ENCODE results near the gene GTF2A1. TPM values are rescaled to one million over a fixed set of nuclear protein-coding genes. Genes with fewer than 3 reads are reported as not detected.
A peak's percentile ranks its signal among the peaks of the same experiment; 100 is the strongest.

Gene GTF2A1
- total RNA-seq, 1 experiment from 2014 or later: 54.3 TPM

GRCh38 chr14:81268016-81268416 lies 47.3 kb upstream of the GTF2A1 start:
- intact Hi-C loops (cut with micrococcal nuclease; ENCODE audit: unreplicated experiment): no loop called here
- no peak for TF ChIP-seq CTCF (conservative IDR thresholded peaks at IDR 0.05; ENCODE audit: low read depth, low read length)
- no peak overlapping the region for H3K4me3 ChIP-seq (ENCODE audit: low read depth, low read length, poor library complexity, severe bottlenecking)
- CTCF ChIA-PET: interaction anchor here (0.6 to 2.3 kb wide), 3 partner anchors 185 to 218 kb away, joined by 3 to 23 read pairs (median 4); no protein-coding TSS in a partner anchor
- POLR2A ChIA-PET (ENCODE audit: low non-redundant PET): no interaction called here
- no peaks in the 10 kb centered on the region for H3K4me1 ChIP-seq (ENCODE audit: insufficient read depth, low read length, poor library complexity, severe bottlenecking)
- H3K9me3 ChIP-seq (ENCODE audit: low read depth, low read length, poor library complexity, severe bottlenecking): no peaks in the 10 kb centered on the region
- no TSS peak for BruUV-seq (replicated peaks)
- no peaks in the 10 kb centered on the region for H3K36me3 ChIP-seq (ENCODE audit: insufficient read depth, low read length, poor library complexity, severe bottlenecking)
- no peaks in the 10 kb centered on the region for H3K27me3 ChIP-seq (replicated peaks; ENCODE audit: insufficient read depth, low read depth, low read length, poor library complexity)
- H3K27ac ChIP-seq (ENCODE audit: low read depth, low read length, poor library complexity, severe bottlenecking): no peak overlapping the region
- peak; percentile 13 for DNase-seq (ENCODE audit: low spot score)

- intact Hi-C loops (cut with micrococcal nuclease; ENCODE audit: unreplicated experiment): no loop called here
- H3K36me3 ChIP-seq (ENCODE audit: insufficient read depth, low read length, poor library complexity, severe bottlenecking): no peaks in the 10 kb centered on the region
- H3K4me3 ChIP-seq (ENCODE audit: low read depth, low read length, poor library complexity, severe bottlenecking): no peak overlapping the region
- POLR2A ChIA-PET (ENCODE audit: low non-redundant PET): no interaction called here
- H3K4me1 ChIP-seq (ENCODE audit: insufficient read depth, low read length, poor library complexity, severe bottlenecking): no peaks in the 10 kb centered on the region
- TF ChIP-seq CTCF (conservative IDR thresholded peaks at IDR 0.05; ENCODE audit: low read depth, low read length) (no peak), EZH2 (IDR thresholded peaks at IDR 0.05; ENCODE audit: borderline replicate concordance, low read depth, low read length, poor library complexity, severe bottlenecking) (no peak)
- BruUV-seq (replicated peaks): no TSS peak
- no peak for DNase-seq (ENCODE audit: low spot score)
- no peaks in the 10 kb centered on the region for H3K27me3 ChIP-seq (replicated peaks; ENCODE audit: insufficient read depth, low read depth, low read length, poor library complexity)
- no peak overlapping the region for H3K27ac ChIP-seq (ENCODE audit: low read depth, low read length, poor library complexity, severe bottlenecking)
- CTCF ChIA-PET: interaction anchor here (1.4 kb wide), 1 partner anchor 199 kb away, joined by 4 read pairs; no protein-coding TSS in a partner anchor
- no peaks in the 10 kb centered on the region for H3K9me3 ChIP-seq (ENCODE audit: low read depth, low read length, poor library complexity, severe bottlenecking)
Measured at GRCh38 chr14:81265636-81266169, 44.9 kb upstream of the GTF2A1 start.

GRCh38 chr14:81264671-81265070 lies 43.9 kb upstream of the GTF2A1 start:
- BruUV-seq (replicated peaks): no TSS peak
- no peak for TF ChIP-seq EZH2 (IDR thresholded peaks at IDR 0.05; ENCODE audit: borderline replicate concordance, low read depth, low read length, poor library complexity, severe bottlenecking)
- no peak for TF ChIP-seq CTCF (conservative IDR thresholded peaks at IDR 0.05; ENCODE audit: low read depth, low read length)
- H3K9me3 ChIP-seq (ENCODE audit: low read depth, low read length, poor library complexity, severe bottlenecking): no peaks in the 10 kb centered on the region
- no peaks in the 10 kb centered on the region for H3K4me1 ChIP-seq (ENCODE audit: insufficient read depth, low read length, poor library complexity, severe bottlenecking)
- ChIA-PET CTCF (no interaction called here), POLR2A (ENCODE audit: low non-redundant PET) (no interaction called here)
- no peak overlapping the region for H3K27ac ChIP-seq (ENCODE audit: low read depth, low read length, poor library complexity, severe bottlenecking)
- no peak for DNase-seq (ENCODE audit: low spot score)
- no peaks in the 10 kb centered on the region for H3K27me3 ChIP-seq (replicated peaks; ENCODE audit: insufficient read depth, low read depth, low read length, poor library complexity)
- intact Hi-C loops (cut with micrococcal nuclease; ENCODE audit: unreplicated experiment): no loop called here
- no peaks in the 10 kb centered on the region for H3K36me3 ChIP-seq (ENCODE audit: insufficient read depth, low read length, poor library complexity, severe bottlenecking)
- no peak overlapping the region for H3K4me3 ChIP-seq (ENCODE audit: low read depth, low read length, poor library complexity, severe bottlenecking)
